Upper lobe of right lung (tissue), 1 donor: Measurements from ENCODE around the gene SEMA4C. TPM values are rescaled to one million over a fixed set of nuclear protein-coding genes. Genes with fewer than 3 reads are reported as not detected.

Experiments
- ATAC-seq: fragments of 200-7000 bp; cut with Tn5 transposase; one replicate; pipeline ENCODE4 v1.9.1; 2020; ENCODE audit warnings: mild to moderate bottlenecking, moderate library complexity
- DNase-seq: peaks from one replicate; pipeline ENCODE4 v3.0.0-alpha.2; 2020
- H3K27ac ChIP-seq: fragments of 200-600 bp; one replicate; pipeline ENCODE4 v1.8.0; 2022
- H3K27me3 ChIP-seq: fragments of 200-600 bp; one replicate; pipeline ENCODE4 v1.8.0; 2022; ENCODE audit warnings: mild to moderate bottlenecking
- H3K36me3 ChIP-seq: fragments of 200-600 bp; one replicate; pipeline ENCODE4 v1.8.0; 2022
- H3K4me1 ChIP-seq: fragments of 200-600 bp; one replicate; pipeline ENCODE4 v1.8.0; 2022
- H3K4me3 ChIP-seq: fragments of 200-600 bp; one replicate; pipeline ENCODE4 v1.8.0; 2022; ENCODE audit warnings: mild to moderate bottlenecking
- H3K9me3 ChIP-seq: fragments of 200-600 bp; one replicate; pipeline ENCODE4 v1.8.0; 2022
- intact Hi-C: fragments of 100-400 bp; cut with DNase I; formaldehyde crosslinking; loops from one replicate; pipeline ENCODE4 v1.11.0; 2022
- long read RNA-seq: library from polyadenylated mRNA; unstranded; transcript quantifications from one replicate; pipeline ENCODE4 v2.0.0, GENCODE V29; 2021
- total RNA-seq: library from RNA; stranded (reverse); fragmentation: NEBNext Ultra II Directional; extraction: Animal tissue kit (Norgen Biotek cat#: 25700); gene quantifications from one replicate; pipeline ENCODE4 v1.2.1, GENCODE V29; 2021
- TF ChIP-seq, protein P1 (sequence below): fragments of 200-600 bp; IDR thresholded peaks from one replicate; pipeline ENCODE4 v1.8.0; 2022; ENCODE audit warnings: antibody characterized with exemption
- donor health status: DM: no; HTN: yes; CAD: no; lungs with severe emphysema.

SEMA4C gene, protein sequence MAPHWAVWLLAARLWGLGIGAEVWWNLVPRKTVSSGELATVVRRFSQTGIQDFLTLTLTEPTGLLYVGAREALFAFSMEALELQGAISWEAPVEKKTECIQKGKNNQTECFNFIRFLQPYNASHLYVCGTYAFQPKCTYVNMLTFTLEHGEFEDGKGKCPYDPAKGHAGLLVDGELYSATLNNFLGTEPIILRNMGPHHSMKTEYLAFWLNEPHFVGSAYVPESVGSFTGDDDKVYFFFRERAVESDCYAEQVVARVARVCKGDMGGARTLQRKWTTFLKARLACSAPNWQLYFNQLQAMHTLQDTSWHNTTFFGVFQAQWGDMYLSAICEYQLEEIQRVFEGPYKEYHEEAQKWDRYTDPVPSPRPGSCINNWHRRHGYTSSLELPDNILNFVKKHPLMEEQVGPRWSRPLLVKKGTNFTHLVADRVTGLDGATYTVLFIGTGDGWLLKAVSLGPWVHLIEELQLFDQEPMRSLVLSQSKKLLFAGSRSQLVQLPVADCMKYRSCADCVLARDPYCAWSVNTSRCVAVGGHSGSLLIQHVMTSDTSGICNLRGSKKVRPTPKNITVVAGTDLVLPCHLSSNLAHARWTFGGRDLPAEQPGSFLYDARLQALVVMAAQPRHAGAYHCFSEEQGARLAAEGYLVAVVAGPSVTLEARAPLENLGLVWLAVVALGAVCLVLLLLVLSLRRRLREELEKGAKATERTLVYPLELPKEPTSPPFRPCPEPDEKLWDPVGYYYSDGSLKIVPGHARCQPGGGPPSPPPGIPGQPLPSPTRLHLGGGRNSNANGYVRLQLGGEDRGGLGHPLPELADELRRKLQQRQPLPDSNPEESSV
- total RNA-seq = 37.7 TPM
- long read RNA-seq, transcript SEMA4C-201 (15 exons, 3,545 nt) = major isoform, 6 of 51 reads
- long read RNA-seq, partial matches to known transcripts = 13 of 51 reads
- long read RNA-seq, other reads (novel, unspliced or antisense) = 30 of 51 reads

DNA sequence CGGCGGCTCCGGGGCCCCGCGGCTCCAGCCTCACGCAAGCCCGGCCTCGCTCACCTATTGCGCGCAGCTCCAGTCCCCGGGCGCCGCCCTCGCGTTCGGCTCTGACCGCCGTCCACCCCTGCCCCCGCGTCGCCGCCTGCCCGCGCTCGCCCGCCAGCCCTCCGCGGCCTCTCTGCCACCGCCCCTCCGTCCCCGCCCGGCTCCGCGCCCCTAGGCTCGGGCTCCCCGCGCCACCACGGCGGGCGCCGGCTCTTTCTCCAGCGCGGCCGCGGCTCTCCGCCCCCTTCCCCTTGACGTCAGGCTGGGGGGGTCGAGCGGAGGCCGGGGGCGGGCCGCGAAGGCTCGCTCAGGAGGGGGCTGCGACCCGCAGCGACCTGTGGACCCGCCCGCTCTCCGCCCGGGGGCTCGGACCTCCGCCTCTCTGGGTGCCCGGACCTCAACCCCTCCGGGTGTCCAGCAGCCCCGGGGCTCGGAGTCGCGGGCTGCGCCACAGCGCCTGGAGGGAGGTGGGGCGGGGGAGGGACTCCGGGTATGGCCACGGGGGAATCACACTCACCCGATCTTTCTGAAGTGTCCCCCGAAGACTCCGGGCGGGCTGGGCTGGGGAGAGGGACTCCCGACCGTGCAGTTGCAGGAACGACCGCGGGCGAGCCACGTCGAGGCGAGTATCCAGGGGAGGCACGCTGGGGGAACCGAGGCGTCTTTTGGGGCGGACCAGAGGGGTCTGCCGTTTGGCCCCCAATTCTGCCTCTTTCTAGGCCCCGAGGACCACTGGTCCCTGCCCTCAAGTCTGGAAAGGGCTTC, at the start of gene SEMA4C:
Gene SEMA4C, minus strand, starts transcription at position 259 of the 804 bp plus-strand sequence. CDS start 2,194 bp downstream, outside the sequence.
- no peaks in the 10 kb centered on the region for H3K27me3 ChIP-seq
- ATAC-seq (peak; percentile 59), DNase-seq (peak; percentile 84)
- peaks cover 55% of the 10 kb centered on the region for H3K4me1 ChIP-seq
- peak within 1 kb of the TSS; percentile 91 for H3K4me3 ChIP-seq
- H3K36me3 ChIP-seq = peaks cover 19% of the 10 kb centered on the region
- TF ChIP-seq, protein P1, sequence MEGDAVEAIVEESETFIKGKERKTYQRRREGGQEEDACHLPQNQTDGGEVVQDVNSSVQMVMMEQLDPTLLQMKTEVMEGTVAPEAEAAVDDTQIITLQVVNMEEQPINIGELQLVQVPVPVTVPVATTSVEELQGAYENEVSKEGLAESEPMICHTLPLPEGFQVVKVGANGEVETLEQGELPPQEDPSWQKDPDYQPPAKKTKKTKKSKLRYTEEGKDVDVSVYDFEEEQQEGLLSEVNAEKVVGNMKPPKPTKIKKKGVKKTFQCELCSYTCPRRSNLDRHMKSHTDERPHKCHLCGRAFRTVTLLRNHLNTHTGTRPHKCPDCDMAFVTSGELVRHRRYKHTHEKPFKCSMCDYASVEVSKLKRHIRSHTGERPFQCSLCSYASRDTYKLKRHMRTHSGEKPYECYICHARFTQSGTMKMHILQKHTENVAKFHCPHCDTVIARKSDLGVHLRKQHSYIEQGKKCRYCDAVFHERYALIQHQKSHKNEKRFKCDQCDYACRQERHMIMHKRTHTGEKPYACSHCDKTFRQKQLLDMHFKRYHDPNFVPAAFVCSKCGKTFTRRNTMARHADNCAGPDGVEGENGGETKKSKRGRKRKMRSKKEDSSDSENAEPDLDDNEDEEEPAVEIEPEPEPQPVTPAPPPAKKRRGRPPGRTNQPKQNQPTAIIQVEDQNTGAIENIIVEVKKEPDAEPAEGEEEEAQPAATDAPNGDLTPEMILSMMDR = no peak
- H3K27ac ChIP-seq = peak within 1 kb of the TSS; percentile 94
- no peaks in the 10 kb centered on the region for H3K9me3 ChIP-seq
- intact Hi-C loops = loop anchor here (5.0 kb wide), 1 partner anchor 82 kb away; no protein-coding TSS in a partner anchor

DNA sequence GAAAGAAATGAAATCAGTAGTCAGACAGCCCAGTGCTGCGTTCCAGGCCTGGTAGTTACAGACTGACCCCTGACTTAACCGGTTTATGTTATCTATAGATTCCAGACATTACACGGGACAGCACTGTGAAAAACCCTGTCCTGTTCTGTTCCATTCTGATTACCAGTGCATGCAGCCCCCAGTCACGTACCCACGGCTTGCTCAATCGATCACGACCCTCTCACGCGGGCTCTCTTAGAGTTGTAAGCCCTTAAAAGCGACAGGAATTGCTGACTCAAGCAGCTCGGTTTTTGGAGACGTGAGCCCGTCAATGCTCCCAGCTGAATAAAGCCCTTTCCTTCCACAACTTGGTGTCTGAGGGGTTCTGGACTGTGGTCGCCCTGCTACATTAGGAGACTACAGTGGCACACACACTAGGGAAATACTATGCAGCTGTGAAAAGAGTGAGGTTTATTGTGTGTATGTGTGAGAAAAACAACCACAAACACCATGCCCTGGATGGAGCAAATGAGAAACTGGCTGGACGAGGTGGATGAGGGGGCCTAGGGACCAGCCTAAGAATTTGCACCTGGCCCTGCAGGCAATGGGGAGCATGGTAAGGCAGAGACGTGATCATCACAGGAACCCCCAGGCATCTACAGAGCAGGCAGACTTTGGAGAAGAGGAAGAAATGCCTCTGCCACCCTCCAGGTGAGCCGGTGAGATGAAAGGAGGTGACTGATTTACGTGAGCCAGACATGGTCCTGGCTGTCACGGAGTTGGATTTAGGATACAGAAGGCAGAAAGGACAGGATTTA, 49.1 kb upstream of the SEMA4C start:
- Histone ChIP-seq H3K9me3 (no peaks in the 10 kb centered on the region), H3K36me3 (no peaks in the 10 kb centered on the region), H3K4me3 (no peak overlapping the region), H3K4me1 (peaks cover 15% of the 10 kb centered on the region), H3K27me3 (no peaks in the 10 kb centered on the region), H3K27ac (no peak overlapping the region)
- TF ChIP-seq, protein P1 = no peak
- intact Hi-C loops = no loop called here
- DNase-seq (no peak), ATAC-seq (no peak)

DNA sequence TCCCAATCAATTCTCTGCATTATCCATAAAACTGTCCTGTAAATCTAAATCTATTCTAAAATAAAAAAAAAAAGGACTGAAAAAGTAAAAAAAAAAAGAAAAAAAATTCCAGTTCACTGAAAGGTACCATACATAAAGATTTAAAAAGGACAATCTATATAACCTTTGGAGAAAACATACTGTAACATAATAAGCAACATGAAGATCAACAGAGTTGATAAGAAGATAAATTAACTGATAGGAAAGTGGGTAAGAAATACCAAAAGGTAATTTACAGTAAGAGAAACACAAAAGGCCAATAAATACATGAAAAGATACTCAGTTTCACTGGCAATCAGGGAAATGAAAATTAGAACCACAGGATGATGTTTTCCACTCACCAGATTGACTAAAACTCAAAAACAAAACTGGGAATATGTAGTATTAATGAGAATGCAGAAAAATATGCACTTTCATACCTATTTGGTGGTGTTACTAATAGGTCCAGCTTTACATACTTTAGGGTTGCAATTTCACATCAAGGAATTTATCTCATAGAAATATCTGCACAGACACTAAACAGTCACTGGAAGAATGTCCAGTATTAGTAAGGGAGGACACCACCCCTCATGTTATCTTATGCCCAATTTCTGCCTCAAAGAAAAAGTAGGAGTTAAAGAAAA, 48.3 kb upstream of the SEMA4C start:
- Histone ChIP-seq H3K36me3 (no peaks in the 10 kb centered on the region), H3K9me3 (no peaks in the 10 kb centered on the region), H3K4me3 (no peak overlapping the region), H3K27ac (no peak overlapping the region), H3K27me3 (no peaks in the 10 kb centered on the region), H3K4me1 (peaks cover 23% of the 10 kb centered on the region)
- intact Hi-C loops = no loop called here
- ATAC-seq (no peak), DNase-seq (no peak)
- TF ChIP-seq, protein P1 = no peak

DNA sequence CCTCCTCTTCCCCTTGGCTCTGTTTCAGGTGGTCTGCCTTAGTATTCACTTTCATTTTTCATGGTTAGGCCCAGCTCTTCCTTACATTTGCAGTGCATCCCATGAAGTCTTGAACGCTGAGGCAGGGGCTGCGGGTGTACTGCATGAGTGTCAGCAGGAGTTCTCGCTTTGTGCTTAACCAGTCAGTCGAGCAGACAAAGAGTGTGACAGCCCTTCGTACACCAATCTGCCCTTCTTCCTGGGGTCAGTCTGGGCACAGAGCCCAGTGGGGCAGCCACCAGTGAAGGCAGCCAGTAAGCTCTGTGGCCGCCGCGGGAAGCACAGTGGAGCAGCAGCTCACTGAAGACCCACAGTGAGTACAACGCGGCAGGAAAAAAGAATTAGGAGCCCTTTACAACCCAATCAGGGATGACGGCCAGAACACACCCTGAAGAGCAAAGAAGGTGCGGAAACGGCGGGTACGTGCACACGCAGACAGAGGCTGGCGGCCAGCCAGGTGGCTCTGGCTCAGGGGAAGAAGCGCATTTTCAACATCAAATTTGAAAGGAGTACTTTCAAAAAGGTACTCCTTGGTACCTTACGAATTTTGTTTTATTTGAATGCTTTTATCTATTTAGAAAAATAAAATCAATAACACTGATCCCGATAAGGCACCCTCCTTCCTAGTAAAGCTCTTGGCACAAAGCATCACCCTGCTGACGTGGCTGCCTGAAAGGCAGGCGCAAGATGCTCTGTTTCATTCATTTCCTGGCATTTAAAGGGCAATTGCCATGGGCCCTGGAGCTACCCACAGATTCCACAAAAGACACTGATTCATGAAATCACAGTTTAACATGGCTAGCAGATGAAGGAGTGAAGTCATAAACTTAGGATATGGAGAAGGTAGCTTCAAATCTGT, 47.0 kb upstream of the SEMA4C start:
- no peak overlapping the region for H3K27ac ChIP-seq
- H3K4me3 ChIP-seq = no peak overlapping the region
- H3K36me3 ChIP-seq = no peaks in the 10 kb centered on the region
- ATAC-seq (no peak), DNase-seq (no peak)
- H3K27me3 ChIP-seq = no peaks in the 10 kb centered on the region
- intact Hi-C loops = no loop called here
- TF ChIP-seq, protein P1 = no peak
- peaks cover 32% of the 10 kb centered on the region for H3K4me1 ChIP-seq
- H3K9me3 ChIP-seq = no peaks in the 10 kb centered on the region
